Vagina (tissue), 2 donors: ENCODE data around the gene COG6.

Experiments
- CTCF ChIP-seq, 3 experiments: fragments of 450-650 bp in 2 of 3; fragments of 200-600 bp in 1 of 3; sonication (generic) in 1 of 3; IDR thresholded peaks; one replicate each; pipeline ENCODE4 v1.5.1; 2017 to 2019; ENCODE audit warnings: antibody characterized with exemption in 3 of 3, mild to moderate bottlenecking in 2 of 3, moderate library complexity in 2 of 3
- POLR2A ChIP-seq, 2 donors: fragments of 450-650 bp; IDR thresholded peaks; one replicate each; pipeline ENCODE4 v1.6.1; 2017; ENCODE audit warnings: antibody characterized with exemption in 2 of 2, mild to moderate bottlenecking in 2 of 2, moderate library complexity in 2 of 2
- POLR2AphosphoS5 ChIP-seq, 2 donors: sonication (generic); formaldehyde crosslinking; IDR thresholded peaks; one replicate each; pipeline ENCODE4 v1.9.0; 2017; ENCODE audit warnings: antibody characterized with exemption in 2 of 2, mild to moderate bottlenecking in 2 of 2, low read depth in 1 of 2; ENCODE audit not compliant: insufficient read depth in 1 of 2

GRCh38 chr13:39789451-39789850 is 134.0 kb downstream of the COG6 start:
- TF ChIP-seq CTCF (IDR thresholded peaks at IDR 0.05) (no peak), POLR2A (IDR thresholded peaks at IDR 0.05) (no peak), POLR2AphosphoS5 (IDR thresholded peaks at IDR 0.05; ENCODE audit: insufficient read depth in 1 of 2, low read depth in 1 of 2) (no peak)
